ENCODE results near the gene PRDX5.

DNA sequence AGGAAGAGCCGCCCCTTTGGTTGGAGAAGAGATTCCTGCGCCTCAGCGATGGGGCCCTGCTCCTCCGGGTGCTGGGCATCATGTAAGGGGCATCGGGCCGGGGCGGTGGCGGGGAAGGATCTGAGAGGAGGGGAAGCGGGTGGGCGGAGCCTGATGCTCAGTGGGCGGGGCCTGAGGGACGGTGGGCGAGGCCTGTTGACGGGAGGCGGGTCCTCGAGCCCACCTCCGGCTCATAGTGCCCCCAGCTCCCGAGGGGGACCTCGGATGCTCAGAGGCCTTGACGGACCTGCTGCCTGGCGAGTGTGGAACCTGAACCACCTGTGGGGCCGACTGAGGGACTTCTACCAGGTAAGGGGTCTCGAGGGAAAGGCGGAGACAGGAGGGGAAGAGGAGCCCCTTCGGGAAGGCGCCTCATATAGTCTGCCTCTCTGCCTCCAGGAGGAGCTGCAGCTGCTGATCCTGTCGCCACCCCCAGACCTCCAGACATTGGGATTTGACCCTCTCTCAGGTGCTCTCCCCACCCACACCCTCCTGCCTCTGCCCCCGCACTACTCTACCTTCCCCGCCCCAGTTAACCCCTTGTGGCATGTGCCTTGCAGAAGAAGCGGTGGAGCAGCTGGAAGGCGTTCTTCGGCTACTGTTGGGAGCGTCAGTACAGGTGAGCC, 22.9 kb downstream of the PRDX5 start:
- TF ChIP-seq REPIN1 (tag by site-specific recombination; IDR thresholded peaks at IDR 0.05; ENCODE audit: low read depth) (no peak), CTCF (tag by site-specific recombination; IDR thresholded peaks at IDR 0.05) (no peak), ZNF169 (tag by site-specific recombination; IDR thresholded peaks at IDR 0.05) (no peak), INSM2 (tag by site-specific recombination; IDR thresholded peaks at IDR 0.05) (no peak), PRDM4 (tag by site-specific recombination; IDR thresholded peaks at IDR 0.05) (no peak), ZNF274 (IDR thresholded peaks at IDR 0.05; ENCODE audit: low read length) (no peak), ZNF274 (tag by site-specific recombination; IDR thresholded peaks at IDR 0.05; ENCODE audit: borderline replicate concordance) (no peak), KLF9 (tag by site-specific recombination; IDR thresholded peaks at IDR 0.05; ENCODE audit: low read depth) (0 out of 2 replicates have a peak, but pooled peaks have one; percentile 12)
- TF ChIP-seq, protein P1, sequence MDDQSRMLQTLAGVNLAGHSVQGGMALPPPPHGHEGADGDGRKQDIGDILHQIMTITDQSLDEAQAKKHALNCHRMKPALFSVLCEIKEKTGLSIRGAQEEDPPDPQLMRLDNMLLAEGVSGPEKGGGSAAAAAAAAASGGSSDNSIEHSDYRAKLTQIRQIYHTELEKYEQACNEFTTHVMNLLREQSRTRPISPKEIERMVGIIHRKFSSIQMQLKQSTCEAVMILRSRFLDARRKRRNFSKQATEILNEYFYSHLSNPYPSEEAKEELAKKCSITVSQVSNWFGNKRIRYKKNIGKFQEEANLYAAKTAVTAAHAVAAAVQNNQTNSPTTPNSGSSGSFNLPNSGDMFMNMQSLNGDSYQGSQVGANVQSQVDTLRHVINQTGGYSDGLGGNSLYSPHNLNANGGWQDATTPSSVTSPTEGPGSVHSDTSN (CRISPR knock-in tag; IDR thresholded peaks at IDR 0.05), result no peak
- TF ChIP-seq, protein P2, sequence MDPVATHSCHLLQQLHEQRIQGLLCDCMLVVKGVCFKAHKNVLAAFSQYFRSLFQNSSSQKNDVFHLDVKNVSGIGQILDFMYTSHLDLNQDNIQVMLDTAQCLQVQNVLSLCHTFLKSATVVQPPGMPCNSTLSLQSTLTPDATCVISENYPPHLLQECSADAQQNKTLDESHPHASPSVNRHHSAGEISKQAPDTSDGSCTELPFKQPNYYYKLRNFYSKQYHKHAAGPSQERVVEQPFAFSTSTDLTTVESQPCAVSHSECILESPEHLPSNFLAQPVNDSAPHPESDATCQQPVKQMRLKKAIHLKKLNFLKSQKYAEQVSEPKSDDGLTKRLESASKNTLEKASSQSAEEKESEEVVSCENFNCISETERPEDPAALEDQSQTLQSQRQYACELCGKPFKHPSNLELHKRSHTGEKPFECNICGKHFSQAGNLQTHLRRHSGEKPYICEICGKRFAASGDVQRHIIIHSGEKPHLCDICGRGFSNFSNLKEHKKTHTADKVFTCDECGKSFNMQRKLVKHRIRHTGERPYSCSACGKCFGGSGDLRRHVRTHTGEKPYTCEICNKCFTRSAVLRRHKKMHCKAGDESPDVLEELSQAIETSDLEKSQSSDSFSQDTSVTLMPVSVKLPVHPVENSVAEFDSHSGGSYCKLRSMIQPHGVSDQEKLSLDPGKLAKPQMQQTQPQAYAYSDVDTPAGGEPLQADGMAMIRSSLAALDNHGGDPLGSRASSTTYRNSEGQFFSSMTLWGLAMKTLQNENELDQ (tag by site-specific recombination; IDR thresholded peaks at IDR 0.05; ENCODE audit: low read depth), result no peak
- TF ChIP-seq, protein P3, sequence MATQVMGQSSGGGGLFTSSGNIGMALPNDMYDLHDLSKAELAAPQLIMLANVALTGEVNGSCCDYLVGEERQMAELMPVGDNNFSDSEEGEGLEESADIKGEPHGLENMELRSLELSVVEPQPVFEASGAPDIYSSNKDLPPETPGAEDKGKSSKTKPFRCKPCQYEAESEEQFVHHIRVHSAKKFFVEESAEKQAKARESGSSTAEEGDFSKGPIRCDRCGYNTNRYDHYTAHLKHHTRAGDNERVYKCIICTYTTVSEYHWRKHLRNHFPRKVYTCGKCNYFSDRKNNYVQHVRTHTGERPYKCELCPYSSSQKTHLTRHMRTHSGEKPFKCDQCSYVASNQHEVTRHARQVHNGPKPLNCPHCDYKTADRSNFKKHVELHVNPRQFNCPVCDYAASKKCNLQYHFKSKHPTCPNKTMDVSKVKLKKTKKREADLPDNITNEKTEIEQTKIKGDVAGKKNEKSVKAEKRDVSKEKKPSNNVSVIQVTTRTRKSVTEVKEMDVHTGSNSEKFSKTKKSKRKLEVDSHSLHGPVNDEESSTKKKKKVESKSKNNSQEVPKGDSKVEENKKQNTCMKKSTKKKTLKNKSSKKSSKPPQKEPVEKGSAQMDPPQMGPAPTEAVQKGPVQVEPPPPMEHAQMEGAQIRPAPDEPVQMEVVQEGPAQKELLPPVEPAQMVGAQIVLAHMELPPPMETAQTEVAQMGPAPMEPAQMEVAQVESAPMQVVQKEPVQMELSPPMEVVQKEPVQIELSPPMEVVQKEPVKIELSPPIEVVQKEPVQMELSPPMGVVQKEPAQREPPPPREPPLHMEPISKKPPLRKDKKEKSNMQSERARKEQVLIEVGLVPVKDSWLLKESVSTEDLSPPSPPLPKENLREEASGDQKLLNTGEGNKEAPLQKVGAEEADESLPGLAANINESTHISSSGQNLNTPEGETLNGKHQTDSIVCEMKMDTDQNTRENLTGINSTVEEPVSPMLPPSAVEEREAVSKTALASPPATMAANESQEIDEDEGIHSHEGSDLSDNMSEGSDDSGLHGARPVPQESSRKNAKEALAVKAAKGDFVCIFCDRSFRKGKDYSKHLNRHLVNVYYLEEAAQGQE (tag by site-specific recombination; IDR thresholded peaks at IDR 0.05), result no peak

All from HEK293 (cell line).